Smooth muscle cell (in vitro differentiated cells): ENCODE measurements around the gene PBX1. TPM values are rescaled to one million over a fixed set of nuclear protein-coding genes. Genes with fewer than 3 reads are reported as not detected.

Source experiments
- DNase-seq: peaks from one replicate; lab custom pipeline; 2025; ENCODE audit not compliant: unreplicated experiment; lab: John Stamatoyannopoulos, UW
- H2AFZ ChIP-seq: fragments of 200-600 bp; sonication (generic); 2 replicates; pipeline ENCODE4 v1.6.0; 2016; ENCODE audit warnings: antibody characterized with exemption, low read depth, mild to moderate bottlenecking
- H3F3A ChIP-seq: fragments of 200-600 bp; sonication (generic); 2 replicates; pipeline ENCODE4 v1.6.0; 2017; ENCODE audit warnings: antibody characterized with exemption, low read depth
- H3K27ac ChIP-seq: fragments of 200-600 bp; sonication (generic); 2 replicates; pipeline ENCODE4 v1.5.1; 2016; ENCODE audit warnings: low read depth, mild to moderate bottlenecking
- H3K27me3 ChIP-seq: fragments of 200-600 bp; sonication (generic); 2 replicates; pipeline ENCODE4 v1.6.1; 2016; ENCODE audit warnings: low read depth, mild to moderate bottlenecking
- H3K36me3 ChIP-seq: fragments of 200-600 bp; sonication (generic); 2 replicates; pipeline ENCODE4 v1.5.1; 2016; ENCODE audit warnings: low read depth
- H3K4me1 ChIP-seq: fragments of 200-600 bp; sonication (generic); 2 replicates; pipeline ENCODE4 v1.5.1; 2016; ENCODE audit warnings: low read depth
- H3K4me2 ChIP-seq: fragments of 200-600 bp; sonication (generic); 2 replicates; pipeline ENCODE4 v1.6.0; 2016; ENCODE audit warnings: mild to moderate bottlenecking
- H3K4me3 ChIP-seq: fragments of 200-600 bp; sonication (generic); 2 replicates; pipeline ENCODE4 v1.5.1; 2016; ENCODE audit warnings: mild to moderate bottlenecking
- H3K79me2 ChIP-seq: fragments of 200-600 bp; sonication (generic); 2 replicates; pipeline ENCODE4 v1.6.0; 2016; ENCODE audit warnings: low read depth, mild to moderate bottlenecking
- H3K9ac ChIP-seq: fragments of 200-600 bp; sonication (generic); 2 replicates; pipeline ENCODE4 v1.6.0; 2016; ENCODE audit warnings: low read depth
- H3K9me3 ChIP-seq: fragments of 200-600 bp; sonication (generic); replicated peaks from 2 replicates; pipeline ENCODE4 v1.5.1; 2016; ENCODE audit warnings: low read depth
- H4K20me1 ChIP-seq: fragments of 200-600 bp; sonication (generic); 2 replicates; pipeline ENCODE4 v1.6.0; 2016; ENCODE audit warnings: low read depth
- CTCF ChIP-seq: fragments of 200-600 bp; sonication (generic); IDR thresholded peaks from 2 replicates; pipeline ENCODE4 v1.5.1; 2017; ENCODE audit warnings: borderline replicate concordance, mild to moderate bottlenecking, antibody characterized with exemption; ENCODE audit not compliant: insufficient read depth, poor library complexity, severe bottlenecking
- WGBS: methylation state at CpG from one replicate; pipeline ENCODE4 v1.1.7; 2016; ENCODE audit warnings: low lambda C conversion rate; 5-methylcytosine and 5-hydroxymethylcytosine counted together
- polyA plus RNA-seq: library from polyadenylated mRNA; unstranded; fragments of >200 nt; fragmentation: Nextera tagmentation; extraction: Ambion mirVana; gene quantifications from 2 replicates; pipeline ENCODE4 v1.2.1, GENCODE V29; 2016
- total RNA-seq: library from RNA; depleted of rRNA; stranded (reverse); fragments of >200 nt; gene quantifications from 2 replicates; pipeline ENCODE4 v1.2.3, GENCODE V29; 2014

PBX1 gene
- total and polyA plus RNA-seq, 2 experiments from 2014 or later, result 8.1 to 70.8 TPM

- Histone ChIP-seq H3K27ac (no peak overlapping the region), H3K4me2 (no peak overlapping the region), H2AFZ (no peak overlapping the region), H3K4me3 (no peak overlapping the region), H4K20me1 (peaks cover 5% of the 10 kb centered on the region), H3F3A (no peaks in the 10 kb centered on the region), H3K9me3 (no peaks in the 10 kb centered on the region), H3K27me3 (no peaks in the 10 kb centered on the region), H3K36me3 (no peaks in the 10 kb centered on the region), H3K79me2 (no peaks in the 10 kb centered on the region), H3K9ac (no peak overlapping the region), H3K4me1 (no peaks in the 10 kb centered on the region)
- no peak for TF ChIP-seq CTCF
- WGBS, result 3% methylated on average over 1 of the region's 1 CpG
- no peak for DNase-seq
Observed at GRCh38 chr1:164834641-164835040, 275.7 kb downstream of the PBX1 start.

GRCh38 chr1:164836614-164837018 is 277.6 kb downstream of the PBX1 start:
- no peaks in the 10 kb centered on the region for H3K36me3 ChIP-seq
- no peak overlapping the region for H3K4me2 ChIP-seq
- no peaks in the 10 kb centered on the region for H3K79me2 ChIP-seq
- no peak overlapping the region for H3K9ac ChIP-seq
- no peak overlapping the region for H3K4me3 ChIP-seq
- no peak overlapping the region for H2AFZ ChIP-seq
- H3K27me3 ChIP-seq, result no peaks in the 10 kb centered on the region
- peaks cover 5% of the 10 kb centered on the region for H4K20me1 ChIP-seq
- no peaks in the 10 kb centered on the region for H3K4me1 ChIP-seq
- 86% methylated on average over 7 of the region's 7 CpGs for WGBS
- H3F3A ChIP-seq, result no peaks in the 10 kb centered on the region
- H3K27ac ChIP-seq, result no peak overlapping the region
- DNase-seq, result no peak
- H3K9me3 ChIP-seq, result no peaks in the 10 kb centered on the region
- TF ChIP-seq CTCF, result no peak

GRCh38 chr1:164838786-164839185 is 279.8 kb downstream of the PBX1 start:
- TF ChIP-seq CTCF, result no peak
- Histone ChIP-seq H3K4me2 (no peak overlapping the region), H3K9ac (no peak overlapping the region), H3F3A (no peaks in the 10 kb centered on the region), H3K4me1 (no peaks in the 10 kb centered on the region), H4K20me1 (peaks cover 5% of the 10 kb centered on the region), H3K27me3 (no peaks in the 10 kb centered on the region), H3K9me3 (no peaks in the 10 kb centered on the region), H3K36me3 (no peaks in the 10 kb centered on the region), H2AFZ (no peak overlapping the region), H3K4me3 (no peak overlapping the region), H3K27ac (no peak overlapping the region), H3K79me2 (no peaks in the 10 kb centered on the region)
- 81% methylated on average over 3 of the region's 3 CpGs for WGBS
- DNase-seq, result no peak

- Histone ChIP-seq H3K9ac (no peak overlapping the region), H3K4me1 (no peaks in the 10 kb centered on the region), H3K79me2 (no peaks in the 10 kb centered on the region), H3K9me3 (no peaks in the 10 kb centered on the region), H3K27me3 (no peaks in the 10 kb centered on the region), H2AFZ (no peak overlapping the region), H3K27ac (no peak overlapping the region), H3F3A (no peaks in the 10 kb centered on the region), H3K36me3 (no peaks in the 10 kb centered on the region), H4K20me1 (peaks cover 5% of the 10 kb centered on the region), H3K4me2 (no peak overlapping the region), H3K4me3 (no peak overlapping the region)
- DNase-seq, result no peak
- no peak for TF ChIP-seq CTCF
- WGBS, result 91% methylated on average over 9 of the region's 9 CpGs
Observed at GRCh38 chr1:164840936-164841335, 282.0 kb downstream of the PBX1 start.
